ENCODE measurements around the gene FOXB1. TPM values are rescaled to one million over a fixed set of nuclear protein-coding genes. Genes with fewer than 3 reads are reported as not detected.

Gene FOXB1
- total RNA-seq, 1 donor from 2014 or later = not detected

DNA sequence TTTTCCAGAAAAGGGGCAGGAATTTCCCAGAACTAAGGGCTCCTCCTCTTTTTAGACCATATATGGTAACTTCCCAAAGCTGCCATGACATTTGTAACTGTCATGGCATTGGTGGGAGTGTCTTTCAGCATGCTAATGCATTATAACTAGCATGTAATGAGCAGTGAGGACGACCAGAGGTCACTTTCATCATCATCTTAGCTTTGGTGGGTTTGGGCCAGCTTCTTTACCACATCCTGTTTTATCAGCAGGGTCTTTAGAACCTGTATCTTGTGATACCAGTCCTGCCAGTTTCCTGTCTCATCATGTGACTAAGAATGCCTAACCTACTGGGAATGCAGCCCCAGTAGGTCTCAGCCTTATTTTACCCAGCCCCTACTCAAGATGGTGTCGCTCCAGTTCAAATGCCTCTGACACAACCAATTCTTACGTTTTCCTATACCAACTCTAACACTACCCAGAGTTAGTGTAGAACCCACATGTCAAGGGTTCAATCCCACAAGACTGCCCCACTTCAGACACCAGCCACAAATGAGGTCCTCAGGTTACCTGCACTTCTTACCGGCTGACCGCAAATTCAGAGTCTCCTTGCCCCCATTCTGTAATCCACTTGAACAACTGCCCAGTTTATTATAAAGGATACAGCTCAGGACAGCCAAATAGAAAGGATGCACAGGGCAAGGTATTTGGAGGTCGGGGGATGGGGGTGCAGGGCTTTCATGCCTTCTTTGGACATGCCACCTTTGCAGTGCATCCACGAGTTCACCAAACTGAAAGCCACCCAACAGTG lies 17.7 kb downstream of the FOXB1 start:
- ATAC-seq = no peak

DNA sequence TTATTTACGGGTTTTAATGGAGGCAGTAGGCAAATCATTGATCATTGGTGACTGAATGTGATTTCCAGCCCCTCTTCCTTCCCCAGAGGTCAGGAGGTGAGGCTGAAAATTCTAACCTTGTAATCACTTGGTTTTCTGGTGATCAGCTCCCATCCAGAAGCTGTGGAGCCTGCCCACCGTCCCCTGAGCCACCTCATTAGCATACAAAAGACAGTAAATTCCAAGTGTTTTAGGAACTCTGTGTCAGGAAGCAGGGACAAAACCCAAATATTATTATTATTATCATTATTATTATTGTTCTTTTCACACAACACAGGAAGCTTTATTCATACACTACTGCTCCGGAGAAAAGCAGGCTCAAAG lies 18.2 kb downstream of the FOXB1 start:
- no peak for ATAC-seq

DNA sequence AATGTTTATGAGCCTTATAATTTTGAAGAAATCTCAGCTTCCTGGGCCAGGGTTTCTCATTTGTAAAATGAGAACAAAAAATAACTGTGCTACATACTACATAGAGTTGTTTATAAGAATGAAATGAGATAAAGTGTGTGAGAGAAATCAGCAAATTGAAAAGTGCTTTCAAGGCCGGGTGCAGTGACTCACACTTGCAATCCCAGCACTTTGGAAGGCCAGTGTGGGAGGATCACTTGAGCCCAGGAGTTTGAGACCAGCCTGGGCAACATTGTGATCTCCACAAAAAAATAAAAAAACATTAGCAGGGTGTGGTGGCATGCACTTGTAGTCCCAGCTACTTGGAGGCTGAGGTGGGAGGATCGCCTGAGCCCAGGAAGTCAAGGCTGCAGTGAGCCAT lies 22.4 kb downstream of the FOXB1 start:
- ATAC-seq = no peak

DNA sequence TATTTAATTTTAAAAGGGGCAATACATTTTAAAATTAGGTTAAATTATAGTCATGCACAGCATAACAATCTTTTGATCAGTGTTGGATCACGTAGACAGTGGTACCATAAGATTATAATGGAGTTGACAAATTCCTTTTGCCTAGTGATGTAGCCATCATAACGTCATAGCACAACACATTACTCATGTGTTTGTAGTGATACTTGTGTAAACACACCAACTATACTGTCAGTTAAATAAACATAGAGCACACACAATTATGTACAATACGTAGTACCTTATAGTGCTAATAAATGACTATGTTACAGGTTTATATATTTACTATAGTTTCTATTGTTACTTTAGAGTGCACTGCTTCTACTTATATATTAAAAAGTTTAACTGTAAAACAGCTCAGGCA lies 31.2 kb downstream of the FOXB1 start:
- ATAC-seq = no peak

- ATAC-seq = no peak
Observed at GRCh38 chr15:60039316-60039715, 35.2 kb downstream of the FOXB1 start.

- ATAC-seq = no peak
Observed at GRCh38 chr15:60043744-60044435, 39.8 kb downstream of the FOXB1 start.

- no peak for ATAC-seq
Observed at GRCh38 chr15:60044636-60045270, 40.6 kb downstream of the FOXB1 start.

- ATAC-seq = no peak
Observed at GRCh38 chr15:60047701-60048100, 43.6 kb downstream of the FOXB1 start.

GRCh38 chr15:60049948-60050347 lies 45.8 kb downstream of the FOXB1 start:
- no peak for ATAC-seq

GRCh38 chr15:60052796-60053195 lies 48.7 kb downstream of the FOXB1 start:
- ATAC-seq = no peak

GRCh38 chr15:60054472-60054871 lies 50.4 kb downstream of the FOXB1 start:
- no peak for ATAC-seq

All from esophagus mucosa (tissue), 1 donor.